ENCODE data around the gene RPH3AL.
A peak's percentile ranks its signal among the peaks of the same experiment; 100 is the strongest.

Gene RPH3AL

GRCh38 chr17:336110-337021 is 16.2 kb downstream of the RPH3AL start:
- Histone ChIP-seq H2BK12ac (ENCODE audit: low read length) (no peak overlapping the region), H4K91ac (ENCODE audit: low read depth, low read length, poor library complexity) (no peak overlapping the region), H2AK5ac (ENCODE audit: low read depth, low read length) (peak overlapping the region; percentile 71), H3K9ac (ENCODE audit: low read depth, low read length, poor library complexity) (no peak overlapping the region), H2BK120ac (ENCODE audit: low read depth, low read length) (no peak overlapping the region), H3K4me1 (ENCODE audit: control insufficient read depth in 2 of 2, insufficient read depth in 1 of 2, low read depth in 1 of 2, low read length in 2 of 2) (peaks cover 5 to 10% of the 10 kb centered on the region in 2 donors), H3K4ac (ENCODE audit: low read length) (no peak overlapping the region), H2AFZ (ENCODE audit: low read length) (no peak overlapping the region), H3K79me1 (ENCODE audit: low read depth, low read length) (peaks cover 7% of the 10 kb centered on the region), H3K4me3 (ENCODE audit: low read length in 2 of 2) (no peak overlapping the region), H3K27me3 (ENCODE audit: control insufficient read depth in 3 of 3, insufficient read depth in 3 of 3, low read depth in 1 of 3, low read length in 3 of 3) (no peaks in the 10 kb centered on the region), H3K9me3 (replicated peaks in 1 of 2; ENCODE audit: control insufficient read depth in 2 of 2, insufficient read depth in 1 of 2, low read depth in 1 of 2, low read length in 2 of 2) (no peaks in the 10 kb centered on the region), H3K18ac (ENCODE audit: low read length) (peak overlapping the region; percentile 11), H3K23ac (ENCODE audit: low read depth, low read length, poor library complexity) (peak overlapping the region; percentile 31), H4K8ac (ENCODE audit: low read depth, low read length) (no peak overlapping the region), H3K36me3 (replicated peaks in 1 of 2; ENCODE audit: control insufficient read depth in 2 of 2, insufficient read depth in 2 of 2, low read length in 2 of 2) (no peaks in the 10 kb centered on the region), H3K27ac (replicated peaks; ENCODE audit: low read length) (no peak overlapping the region), H2BK15ac (ENCODE audit: low read length) (peak overlapping the region; percentile 38), H2BK5ac (ENCODE audit: low read length) (peak overlapping the region; percentile 49), H3K4me2 (ENCODE audit: insufficient read depth, low read length, poor library complexity, severe bottlenecking) (no peak overlapping the region), H3K14ac (ENCODE audit: low read length) (peak overlapping the region; percentile 17)
- DNase-seq (ENCODE audit: low spot score) = no peak
- WGBS, 2 donors (ENCODE audit: extremely low coverage in 2 of 2, insufficient read length in 2 of 2, insufficient replicate concordance in 1 of 2) = no CpG with 5 or more reads among the region's 37 CpGs

GRCh38 chr17:335691-336090 is 16.9 kb downstream of the RPH3AL start:
- Histone ChIP-seq H2BK120ac (ENCODE audit: low read depth, low read length) (no peak overlapping the region), H3K4ac (ENCODE audit: low read length) (no peak overlapping the region), H3K27me3 (ENCODE audit: control insufficient read depth in 3 of 3, insufficient read depth in 3 of 3, low read depth in 1 of 3, low read length in 3 of 3) (no peaks in the 10 kb centered on the region), H3K27ac (replicated peaks; ENCODE audit: low read length) (no peak overlapping the region), H2AK5ac (ENCODE audit: low read depth, low read length) (peak overlapping the region; percentile 71), H3K4me2 (ENCODE audit: insufficient read depth, low read length, poor library complexity, severe bottlenecking) (no peak overlapping the region), H2BK15ac (ENCODE audit: low read length) (peak overlapping the region; percentile 38), H2BK5ac (ENCODE audit: low read length) (no peak overlapping the region), H3K23ac (ENCODE audit: low read depth, low read length, poor library complexity) (peak overlapping the region; percentile 31), H3K4me3 (ENCODE audit: low read length in 2 of 2) (no peak overlapping the region), H3K4me1 (ENCODE audit: control insufficient read depth in 2 of 2, insufficient read depth in 1 of 2, low read depth in 1 of 2, low read length in 2 of 2) (peaks cover 5 to 10% of the 10 kb centered on the region in 2 donors), H3K18ac (ENCODE audit: low read length) (peak overlapping the region; percentile 48), H3K36me3 (replicated peaks in 1 of 2; ENCODE audit: control insufficient read depth in 2 of 2, insufficient read depth in 2 of 2, low read length in 2 of 2) (no peaks in the 10 kb centered on the region), H2BK12ac (ENCODE audit: low read length) (no peak overlapping the region), H4K8ac (ENCODE audit: low read depth, low read length) (no peak overlapping the region), H3K9me3 (replicated peaks in 1 of 2; ENCODE audit: control insufficient read depth in 2 of 2, insufficient read depth in 1 of 2, low read depth in 1 of 2, low read length in 2 of 2) (no peaks in the 10 kb centered on the region), H4K91ac (ENCODE audit: low read depth, low read length, poor library complexity) (no peak overlapping the region), H3K79me1 (ENCODE audit: low read depth, low read length) (peaks cover 7% of the 10 kb centered on the region), H3K14ac (ENCODE audit: low read length) (no peak overlapping the region), H3K9ac (ENCODE audit: low read depth, low read length, poor library complexity) (no peak overlapping the region), H2AFZ (ENCODE audit: low read length) (no peak overlapping the region)
- no peak for DNase-seq (ENCODE audit: low spot score)
- no CpG with 5 or more reads among the region's 12 CpGs for WGBS, 2 donors (ENCODE audit: extremely low coverage in 2 of 2, insufficient read length in 2 of 2, insufficient replicate concordance in 1 of 2)

- Histone ChIP-seq H2BK120ac (ENCODE audit: low read depth, low read length) (no peak overlapping the region), H3K27me3 (ENCODE audit: control insufficient read depth in 3 of 3, insufficient read depth in 3 of 3, low read depth in 1 of 3, low read length in 3 of 3) (no peaks in the 10 kb centered on the region), H3K14ac (ENCODE audit: low read length) (no peak overlapping the region), H2BK15ac (ENCODE audit: low read length) (peak overlapping the region; percentile 38), H3K4me3 (ENCODE audit: low read length in 2 of 2) (no peak overlapping the region), H4K8ac (ENCODE audit: low read depth, low read length) (no peak overlapping the region), H3K9ac (ENCODE audit: low read depth, low read length, poor library complexity) (no peak overlapping the region), H3K9me3 (replicated peaks in 1 of 2; ENCODE audit: control insufficient read depth in 2 of 2, insufficient read depth in 1 of 2, low read depth in 1 of 2, low read length in 2 of 2) (no peaks in the 10 kb centered on the region), H3K18ac (ENCODE audit: low read length) (no peak overlapping the region), H3K27ac (replicated peaks; ENCODE audit: low read length) (no peak overlapping the region), H2BK5ac (ENCODE audit: low read length) (no peak overlapping the region), H3K23ac (ENCODE audit: low read depth, low read length, poor library complexity) (peak overlapping the region; percentile 3), H3K4me1 (ENCODE audit: control insufficient read depth in 2 of 2, insufficient read depth in 1 of 2, low read depth in 1 of 2, low read length in 2 of 2) (peaks cover 5 to 10% of the 10 kb centered on the region in 2 donors), H4K91ac (ENCODE audit: low read depth, low read length, poor library complexity) (no peak overlapping the region), H2AK5ac (ENCODE audit: low read depth, low read length) (no peak overlapping the region), H3K4ac (ENCODE audit: low read length) (no peak overlapping the region), H3K79me1 (ENCODE audit: low read depth, low read length) (peaks cover 5% of the 10 kb centered on the region), H2BK12ac (ENCODE audit: low read length) (no peak overlapping the region), H3K36me3 (replicated peaks in 1 of 2; ENCODE audit: control insufficient read depth in 2 of 2, insufficient read depth in 2 of 2, low read length in 2 of 2) (no peaks in the 10 kb centered on the region), H2AFZ (ENCODE audit: low read length) (no peak overlapping the region), H3K4me2 (ENCODE audit: insufficient read depth, low read length, poor library complexity, severe bottlenecking) (no peak overlapping the region)
- no CpG with 5 or more reads among the region's 28 CpGs for WGBS, 2 donors (ENCODE audit: extremely low coverage in 2 of 2, insufficient read length in 2 of 2, insufficient replicate concordance in 1 of 2)
- no peak for DNase-seq (ENCODE audit: low spot score)
Observed at GRCh38 chr17:334974-335481, 17.6 kb downstream of the RPH3AL start.

DNA sequence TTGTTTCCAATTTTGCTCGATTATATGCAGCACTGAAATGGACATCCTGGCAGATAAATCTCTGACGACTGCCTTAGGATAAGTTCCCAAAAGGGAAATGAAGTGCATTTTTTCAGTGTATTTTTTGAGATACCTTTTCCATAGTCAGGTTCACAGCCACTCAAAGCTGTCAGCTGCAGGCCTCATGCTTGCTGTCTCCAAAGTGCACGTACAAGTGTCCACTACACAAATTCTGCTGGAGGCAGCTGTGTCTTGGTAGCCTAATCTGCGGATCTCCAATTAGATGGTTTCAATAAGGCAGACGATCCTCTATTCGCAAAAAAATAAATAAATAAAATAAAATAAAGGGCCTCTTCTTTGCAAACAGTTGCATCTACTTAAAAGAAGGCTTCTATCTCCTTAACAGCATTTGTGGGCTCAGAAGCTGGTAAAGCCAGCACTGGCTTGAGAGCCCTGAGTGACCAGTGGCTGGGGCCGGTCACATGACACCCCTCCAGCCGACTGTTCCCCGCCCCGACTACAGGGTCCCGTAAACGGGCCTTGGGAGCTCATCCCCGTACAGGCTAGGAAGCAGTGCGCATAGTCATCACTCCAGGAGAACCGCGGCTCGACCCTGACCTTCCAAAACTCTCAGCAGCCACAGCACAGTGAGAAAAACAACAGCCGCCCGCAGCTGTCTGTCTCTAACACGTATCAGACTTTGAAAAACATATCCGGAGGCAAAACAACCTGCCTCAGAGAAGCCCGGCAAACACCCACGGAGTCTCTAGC is 18.8 kb downstream of the RPH3AL start:
- peaks cover 5 to 10% of the 10 kb centered on the region in 2 donors for H3K4me1 ChIP-seq (ENCODE audit: control insufficient read depth in 2 of 2, insufficient read depth in 1 of 2, low read depth in 1 of 2, low read length in 2 of 2)
- H3K9ac ChIP-seq (ENCODE audit: low read depth, low read length, poor library complexity) = no peak overlapping the region
- no peak for DNase-seq (ENCODE audit: low spot score)
- no peak overlapping the region for H2BK5ac ChIP-seq (ENCODE audit: low read length)
- H2BK15ac ChIP-seq (ENCODE audit: low read length) = peak overlapping the region; percentile 58
- H4K91ac ChIP-seq (ENCODE audit: low read depth, low read length, poor library complexity) = no peak overlapping the region
- H3K9me3 ChIP-seq (replicated peaks in 1 of 2; ENCODE audit: control insufficient read depth in 2 of 2, insufficient read depth in 1 of 2, low read depth in 1 of 2, low read length in 2 of 2) = no peaks in the 10 kb centered on the region
- no peak overlapping the region for H3K4ac ChIP-seq (ENCODE audit: low read length)
- peak overlapping the region; percentile 94 for H2AFZ ChIP-seq (ENCODE audit: low read length)
- peaks cover 5% of the 10 kb centered on the region for H3K79me1 ChIP-seq (ENCODE audit: low read depth, low read length)
- H2BK120ac ChIP-seq (ENCODE audit: low read depth, low read length) = no peak overlapping the region
- H3K18ac ChIP-seq (ENCODE audit: low read length) = peak overlapping the region; percentile 82
- H3K23ac ChIP-seq (ENCODE audit: low read depth, low read length, poor library complexity) = no peak overlapping the region
- no CpG with 5 or more reads among the region's 23 CpGs for WGBS, 2 donors (ENCODE audit: extremely low coverage in 2 of 2, insufficient read length in 2 of 2, insufficient replicate concordance in 1 of 2)
- H3K4me3 ChIP-seq (ENCODE audit: low read length in 2 of 2) = peak overlapping the region in 1 of 2 donors; percentile 21
- no peak overlapping the region for H2AK5ac ChIP-seq (ENCODE audit: low read depth, low read length)
- H3K4me2 ChIP-seq (ENCODE audit: insufficient read depth, low read length, poor library complexity, severe bottlenecking) = peak overlapping the region; percentile 44
- no peaks in the 10 kb centered on the region for H3K36me3 ChIP-seq (replicated peaks in 1 of 2; ENCODE audit: control insufficient read depth in 2 of 2, insufficient read depth in 2 of 2, low read length in 2 of 2)
- no peak overlapping the region for H3K14ac ChIP-seq (ENCODE audit: low read length)
- no peaks in the 10 kb centered on the region for H3K27me3 ChIP-seq (ENCODE audit: control insufficient read depth in 3 of 3, insufficient read depth in 3 of 3, low read depth in 1 of 3, low read length in 3 of 3)
- no peak overlapping the region for H3K27ac ChIP-seq (replicated peaks; ENCODE audit: low read length)
- no peak overlapping the region for H4K8ac ChIP-seq (ENCODE audit: low read depth, low read length)
- peak overlapping the region; percentile 36 for H2BK12ac ChIP-seq (ENCODE audit: low read length)
